LNCAP (cell line): ENCODE measurements around the gene PLXDC2.

Source experiments
- TF ChIP-seq, protein P1 (sequence below): fragments of 450-650 bp; IDR thresholded peaks from 2 replicates; pipeline ENCODE4 v1.5.1; 2017; ENCODE audit warnings: mild to moderate bottlenecking

PLXDC2 gene

DNA sequence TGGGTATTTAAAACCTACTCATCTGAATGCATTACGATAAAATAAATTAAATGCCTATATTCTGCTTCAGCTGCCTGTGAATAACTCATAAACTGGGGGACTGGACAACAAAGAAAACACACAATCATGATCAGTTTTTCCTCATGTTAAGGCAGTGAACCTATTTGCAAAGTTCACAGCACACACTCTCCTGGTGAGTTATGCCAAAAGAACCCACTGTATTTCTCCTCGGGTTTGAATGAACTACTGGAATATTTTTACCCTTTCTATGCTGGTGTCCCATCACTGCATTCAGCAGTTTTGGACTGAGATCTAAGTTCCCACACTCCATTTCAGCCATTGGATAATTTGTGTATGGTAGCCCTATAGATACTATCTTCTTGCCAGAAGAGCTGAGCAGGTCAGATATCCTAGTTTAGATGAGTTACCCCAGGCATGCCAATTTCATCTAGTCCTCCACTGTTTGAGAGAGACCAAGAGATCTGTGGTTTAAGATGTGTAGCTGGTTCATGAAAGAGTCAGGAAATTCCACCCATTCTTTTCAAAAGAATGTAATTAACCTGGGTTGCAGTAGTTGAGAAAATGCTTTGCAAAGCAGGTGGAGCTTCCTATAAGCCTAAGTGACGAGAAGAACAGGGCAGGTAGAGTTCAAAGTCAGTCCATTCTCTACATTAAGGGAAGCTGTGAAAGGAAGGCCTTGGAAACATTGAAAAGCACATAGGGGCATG is 101.7 kb downstream of the PLXDC2 start:
- TF ChIP-seq, protein P1, sequence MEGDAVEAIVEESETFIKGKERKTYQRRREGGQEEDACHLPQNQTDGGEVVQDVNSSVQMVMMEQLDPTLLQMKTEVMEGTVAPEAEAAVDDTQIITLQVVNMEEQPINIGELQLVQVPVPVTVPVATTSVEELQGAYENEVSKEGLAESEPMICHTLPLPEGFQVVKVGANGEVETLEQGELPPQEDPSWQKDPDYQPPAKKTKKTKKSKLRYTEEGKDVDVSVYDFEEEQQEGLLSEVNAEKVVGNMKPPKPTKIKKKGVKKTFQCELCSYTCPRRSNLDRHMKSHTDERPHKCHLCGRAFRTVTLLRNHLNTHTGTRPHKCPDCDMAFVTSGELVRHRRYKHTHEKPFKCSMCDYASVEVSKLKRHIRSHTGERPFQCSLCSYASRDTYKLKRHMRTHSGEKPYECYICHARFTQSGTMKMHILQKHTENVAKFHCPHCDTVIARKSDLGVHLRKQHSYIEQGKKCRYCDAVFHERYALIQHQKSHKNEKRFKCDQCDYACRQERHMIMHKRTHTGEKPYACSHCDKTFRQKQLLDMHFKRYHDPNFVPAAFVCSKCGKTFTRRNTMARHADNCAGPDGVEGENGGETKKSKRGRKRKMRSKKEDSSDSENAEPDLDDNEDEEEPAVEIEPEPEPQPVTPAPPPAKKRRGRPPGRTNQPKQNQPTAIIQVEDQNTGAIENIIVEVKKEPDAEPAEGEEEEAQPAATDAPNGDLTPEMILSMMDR = no peak

DNA sequence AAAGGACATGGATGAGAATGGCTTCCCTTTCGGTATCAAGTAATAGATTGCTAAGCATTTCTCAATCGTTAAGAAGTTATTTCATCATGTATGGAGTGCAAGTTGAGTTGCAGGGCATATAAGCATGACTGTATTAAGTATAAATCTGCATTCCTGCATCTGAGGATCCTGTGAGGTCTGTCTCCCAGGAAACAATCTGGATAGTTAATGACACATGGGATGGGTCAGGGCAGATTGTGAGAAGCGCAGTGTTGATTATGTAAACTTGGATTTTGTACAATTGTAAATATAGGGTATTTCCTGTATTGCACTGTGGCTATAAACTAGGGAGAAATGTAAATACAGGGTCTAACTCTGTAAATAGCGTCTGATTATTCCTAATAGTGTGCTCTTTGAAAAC is 102.6 kb downstream of the PLXDC2 start:
- TF ChIP-seq, protein P1 = no peak

DNA sequence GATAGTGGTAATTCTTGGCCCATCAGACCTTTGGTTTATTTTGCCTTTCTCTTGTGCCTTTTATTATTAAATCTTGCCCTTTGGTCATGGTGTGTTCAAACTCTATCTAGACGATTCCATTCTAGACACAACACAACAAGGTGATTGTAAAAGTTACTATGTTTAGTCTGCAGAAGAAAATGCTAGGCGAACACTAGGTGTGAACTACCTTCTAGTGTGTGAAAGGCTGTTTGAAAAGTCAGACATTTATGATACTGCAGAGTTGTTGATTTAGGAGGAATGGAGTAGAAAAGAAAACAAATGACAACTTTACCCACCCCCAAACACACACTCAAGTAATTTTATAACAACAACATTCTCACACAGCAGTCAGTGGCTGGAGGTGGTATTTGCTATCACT is 103.4 kb downstream of the PLXDC2 start:
- TF ChIP-seq, protein P1 = no peak

DNA sequence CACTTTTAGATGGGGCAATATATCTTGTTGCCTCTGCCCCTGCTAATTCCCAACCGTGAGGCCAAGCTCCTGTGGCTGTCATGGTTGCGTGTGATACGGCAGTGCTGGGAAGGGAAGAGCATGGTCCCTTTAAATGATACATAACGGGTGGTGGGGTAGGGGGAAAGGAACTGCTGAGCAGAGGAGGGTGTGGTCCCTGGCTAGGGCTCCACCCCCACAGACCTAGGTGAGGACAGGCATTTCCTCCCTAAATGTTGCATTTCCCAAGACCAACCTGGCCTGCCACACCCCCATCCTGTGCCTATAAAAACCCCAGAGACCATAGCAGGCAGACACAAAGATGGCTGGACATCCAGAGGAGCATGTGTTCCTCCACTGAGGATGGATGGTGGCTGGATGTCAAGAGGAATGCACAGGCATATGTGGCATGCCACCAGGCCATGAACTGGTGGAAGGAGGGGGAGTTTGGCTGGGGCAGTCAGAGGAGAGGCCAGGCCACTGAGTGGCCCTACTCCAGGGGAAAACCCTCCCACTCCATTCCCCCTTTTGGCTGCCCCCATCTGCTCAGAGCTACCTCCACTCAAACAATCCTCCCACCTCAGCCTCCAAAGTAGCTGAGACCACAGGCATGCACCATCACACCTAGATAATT is 104.0 kb downstream of the PLXDC2 start:
- TF ChIP-seq, protein P1 = no peak

DNA sequence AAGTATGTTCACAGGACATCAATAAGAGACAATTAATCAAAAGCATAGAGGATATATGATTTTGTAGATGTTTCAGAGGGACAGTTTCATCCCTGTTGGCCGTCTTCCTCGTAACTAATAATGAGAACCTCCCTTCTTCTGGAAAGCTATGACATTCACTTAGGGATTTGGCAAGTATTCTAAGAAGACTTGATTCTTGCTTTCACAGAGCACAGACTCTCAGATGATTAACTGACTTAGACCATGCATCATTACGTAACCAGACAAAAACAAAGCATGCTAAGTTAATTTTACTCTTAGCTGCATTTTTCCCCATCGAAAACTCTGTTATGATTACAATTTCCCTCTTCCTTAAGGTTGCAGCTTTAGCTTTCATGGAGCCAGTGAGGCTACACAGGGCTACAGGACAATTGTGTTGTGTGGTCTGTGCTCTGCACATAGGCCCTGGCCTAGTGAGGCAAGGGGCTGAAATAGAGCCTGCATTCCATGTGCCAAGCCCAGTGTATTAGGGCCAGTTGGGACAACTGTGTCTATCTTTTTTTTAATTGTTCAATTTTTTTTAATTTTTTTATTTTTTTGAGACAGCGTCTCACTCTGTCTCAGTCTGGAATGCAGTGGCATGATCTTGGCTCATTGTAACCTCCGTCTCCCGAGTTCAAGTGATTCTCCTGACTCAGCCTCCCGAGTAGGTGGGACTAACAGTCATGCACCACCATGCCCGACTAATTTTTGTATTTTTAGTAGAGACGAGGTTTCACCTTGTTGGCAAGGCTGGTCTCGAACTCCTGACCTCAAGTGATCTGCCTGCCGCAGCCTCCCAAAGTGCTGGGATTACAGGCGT is 105.3 kb downstream of the PLXDC2 start:
- TF ChIP-seq, protein P1 = no peak

DNA sequence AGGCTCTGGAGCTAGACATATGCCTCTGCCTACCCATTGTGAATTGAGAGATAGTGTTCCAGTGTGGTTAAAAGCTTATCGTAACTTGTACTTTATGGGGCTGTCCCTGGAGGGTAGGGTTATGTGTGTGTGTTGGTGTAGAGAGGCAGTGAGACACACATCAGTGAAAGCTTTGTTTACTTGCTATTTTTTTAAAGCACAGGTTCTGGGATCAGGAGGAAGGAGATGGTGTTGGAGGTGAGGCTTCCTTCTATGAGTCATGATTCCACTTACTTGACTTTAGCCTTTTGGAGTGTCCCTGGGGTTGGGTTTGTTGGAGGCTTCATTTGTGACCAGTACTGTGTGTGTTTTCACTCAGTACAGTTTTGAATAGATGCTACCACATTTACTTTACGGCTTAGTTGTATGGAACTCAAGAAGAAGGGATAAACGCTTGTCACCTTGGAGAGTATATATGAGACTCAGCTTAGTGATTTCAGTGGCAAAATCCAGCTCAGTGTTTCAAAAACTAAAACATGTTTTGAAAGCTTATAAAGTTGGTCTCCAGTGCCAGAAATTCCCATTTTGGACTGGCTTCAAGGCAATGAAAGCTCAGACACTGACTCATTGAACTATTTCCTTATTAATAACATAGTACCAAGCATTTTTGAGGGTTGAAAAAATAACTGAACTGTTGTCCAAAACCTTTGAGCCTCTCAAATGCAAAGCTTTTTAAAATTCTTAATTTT is 106.2 kb downstream of the PLXDC2 start:
- TF ChIP-seq, protein P1 = no peak

DNA sequence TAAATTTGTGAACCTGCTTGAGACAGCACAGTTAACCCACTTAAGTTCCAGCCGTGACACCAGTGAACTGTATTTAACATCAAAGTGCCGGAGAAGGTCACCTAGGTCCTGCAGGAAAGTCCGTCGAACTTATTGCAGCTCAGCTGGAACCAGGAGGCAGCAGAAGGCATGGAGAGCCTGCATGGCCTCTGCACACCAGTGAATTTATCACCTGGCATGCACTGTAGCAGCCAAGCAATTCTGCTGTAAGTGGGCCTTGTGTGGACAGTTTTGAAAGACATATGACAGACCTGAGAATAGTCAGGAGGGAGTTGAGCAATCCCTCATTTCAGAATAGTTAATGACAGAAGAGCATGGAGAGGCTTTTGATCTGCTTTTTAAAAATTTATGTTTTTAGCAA is 108.8 kb downstream of the PLXDC2 start:
- TF ChIP-seq, protein P1 = no peak
